ENCODE results near the gene PSEN1. TPM values are rescaled to one million over a fixed set of nuclear protein-coding genes. Genes with fewer than 3 reads are reported as not detected.

The PSEN1 gene
- total and polyA plus RNA-seq, 12 donors = 15.7 to 83.8 (median 51.2) TPM

- no peak for TF ChIP-seq POLR2A (IDR thresholded peaks at IDR 0.05)
- TF ChIP-seq CTCF (IDR thresholded peaks at IDR 0.05) = no peak
Observed at GRCh38 chr14:73253721-73254120, 117.4 kb downstream of the PSEN1 start.

GRCh38 chr14:73254247-73255004, 118.1 kb downstream of the PSEN1 start:
- H3K36me3 ChIP-seq (replicated peaks in 1 of 2) = no peaks in the 10 kb centered on the region

More at GRCh38 chr14:73253721-73254120, 117.4 kb downstream of the PSEN1 start:
- Histone ChIP-seq H3K27ac (no peak overlapping the region), H3K36me3 (replicated peaks in 1 of 2) (no peaks in the 10 kb centered on the region), H3K9me3 (replicated peaks in 1 of 3) (no peaks in the 10 kb centered on the region), H3K4me3 (no peak overlapping the region), H3K4me1 (replicated peaks in 1 of 2) (no peaks in the 10 kb centered on the region), H3K27me3 (no peaks in the 10 kb centered on the region)
- no peak for DNase-seq
- intact Hi-C loops (cut with DNase I) = no loop called here
- WGBS, 4 donors = 86 to 95% (median 92%) methylated on average over 3 to 12 of the region's 12 CpGs

GRCh38 chr14:73255005-73255400, 118.7 kb downstream of the PSEN1 start:
- no peak for DNase-seq
- Histone ChIP-seq H3K4me1 (replicated peaks in 1 of 2) (no peaks in the 10 kb centered on the region), H3K4me3 (no peak overlapping the region), H3K27ac (no peak overlapping the region), H3K36me3 (replicated peaks in 1 of 2) (no peaks in the 10 kb centered on the region), H3K27me3 (no peaks in the 10 kb centered on the region), H3K9me3 (replicated peaks in 1 of 3) (no peaks in the 10 kb centered on the region)
- TF ChIP-seq CTCF (IDR thresholded peaks at IDR 0.05) (no peak), POLR2A (IDR thresholded peaks at IDR 0.05) (no peak)
- 86 to 94% (median 89%) methylated on average over 4 to 6 of the region's 6 CpGs for WGBS, 4 donors
- intact Hi-C loops (cut with DNase I) = no loop called here

More at GRCh38 chr14:73254247-73255004, 118.1 kb downstream of the PSEN1 start:
- DNase-seq = no peak
- WGBS, 4 donors = 81 to 87% (median 83%) methylated on average over 10 to 28 of the region's 28 CpGs
- intact Hi-C loops (cut with DNase I) = no loop called here
- no peaks in the 10 kb centered on the region for H3K4me1 ChIP-seq (replicated peaks in 1 of 2)
- TF ChIP-seq CTCF (IDR thresholded peaks at IDR 0.05) (no peak), POLR2A (IDR thresholded peaks at IDR 0.05) (no peak)
- H3K9me3 ChIP-seq (replicated peaks in 1 of 3) = no peaks in the 10 kb centered on the region
- H3K27me3 ChIP-seq = no peaks in the 10 kb centered on the region
- no peak overlapping the region for H3K4me3 ChIP-seq
- H3K27ac ChIP-seq = no peak overlapping the region

GRCh38 chr14:73255693-73256225, 119.5 kb downstream of the PSEN1 start:
- Histone ChIP-seq H3K27ac (no peak overlapping the region), H3K4me1 (replicated peaks in 1 of 2) (no peaks in the 10 kb centered on the region), H3K9me3 (replicated peaks in 1 of 3) (no peaks in the 10 kb centered on the region), H3K27me3 (no peaks in the 10 kb centered on the region), H3K36me3 (replicated peaks in 1 of 2) (no peaks in the 10 kb centered on the region), H3K4me3 (no peak overlapping the region)
- DNase-seq = no peak
- intact Hi-C loops (cut with DNase I) = no loop called here
- WGBS, 4 donors = 55 to 74% (median 74%) methylated on average over 5 to 9 of the region's 9 CpGs
- TF ChIP-seq POLR2A (IDR thresholded peaks at IDR 0.05) (no peak), CTCF (IDR thresholded peaks at IDR 0.05) (no peak)
